RWPE2 (cell line): ENCODE data around the gene IL17RA.

Experiments used
- ATAC-seq: fragments of 200-7000 bp; cut with Tn5 transposase; 3 replicates; pipeline ENCODE4 v1.9.1; 2021; ENCODE audit warnings: low read depth
- DNase-seq: peaks from one replicate; pipeline ENCODE4 v3.0.0-alpha.2; 2020; ENCODE audit warnings: low spot score
- H3K27ac ChIP-seq: fragments of 450-650 bp; 2 replicates; pipeline ENCODE4 v1.5.1; 2017; ENCODE audit warnings: mild to moderate bottlenecking; ENCODE audit not compliant: poor library complexity, severe bottlenecking
- H3K27me3 ChIP-seq: fragments of 250-450 bp; sonication (Bioruptor Pico); 2 replicates; pipeline ENCODE4 v1.5.1; 2021; ENCODE audit warnings: mild to moderate bottlenecking, moderate library complexity; ENCODE audit not compliant: insufficient read depth, poor library complexity, severe bottlenecking
- H3K36me3 ChIP-seq: fragments of 250-450 bp; sonication (Bioruptor Pico); 2 replicates; pipeline ENCODE4 v1.5.1; 2020; ENCODE audit warnings: low read depth, mild to moderate bottlenecking, moderate library complexity
- H3K4me1 ChIP-seq: fragments of 250-450 bp; sonication (Bioruptor Pico); 2 replicates; pipeline ENCODE4 v1.5.1; 2021; ENCODE audit warnings: mild to moderate bottlenecking, moderate library complexity; ENCODE audit not compliant: insufficient read depth, poor library complexity, severe bottlenecking
- H3K4me3 ChIP-seq: fragments of 250-450 bp; sonication (Bioruptor Pico); 2 replicates; pipeline ENCODE4 v1.5.1; 2021; ENCODE audit warnings: mild to moderate bottlenecking, moderate library complexity; ENCODE audit not compliant: severe bottlenecking
- H3K9me3 ChIP-seq: fragments of 250-450 bp; sonication (Bioruptor Pico); 2 replicates; pipeline ENCODE4 v1.5.1; 2021; ENCODE audit warnings: mild to moderate bottlenecking, moderate library complexity; ENCODE audit not compliant: severe bottlenecking
- TF ChIP-seq, protein P1 (sequence below): fragments of 450-650 bp; IDR thresholded peaks from one replicate; pipeline ENCODE4 v1.5.1; 2017; ENCODE audit warnings: mild to moderate bottlenecking, moderate library complexity; ENCODE audit not compliant: poor library complexity, severe bottlenecking

IL17RA gene

DNA sequence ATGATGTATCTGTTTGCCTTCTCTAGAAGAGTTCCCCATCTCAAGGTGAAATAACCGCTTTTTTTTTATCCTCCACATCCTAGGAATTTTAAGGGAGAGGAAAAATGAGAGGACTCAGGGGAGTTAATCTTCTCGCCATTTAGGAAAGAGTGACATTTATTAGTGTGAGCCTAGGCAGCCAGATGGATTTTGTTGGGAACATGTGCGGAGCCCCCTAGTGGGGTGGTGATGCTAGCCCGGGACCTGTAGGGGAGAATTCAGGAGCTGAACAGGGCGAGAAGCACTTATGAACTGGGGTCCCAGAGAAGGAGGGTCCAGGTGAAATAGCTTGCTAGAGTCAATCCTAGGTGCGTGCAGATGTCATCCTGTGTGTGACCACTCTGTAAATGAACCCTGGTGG lies 10.7 kb downstream of the IL17RA start:
- H3K9me3 ChIP-seq = no peaks in the 10 kb centered on the region
- H3K36me3 ChIP-seq = peaks cover 26% of the 10 kb centered on the region
- H3K4me1 ChIP-seq = no peaks in the 10 kb centered on the region
- H3K4me3 ChIP-seq = no peak overlapping the region
- no peak for ATAC-seq
- H3K27ac ChIP-seq = no peak overlapping the region
- no peak for DNase-seq
- TF ChIP-seq, protein P1, sequence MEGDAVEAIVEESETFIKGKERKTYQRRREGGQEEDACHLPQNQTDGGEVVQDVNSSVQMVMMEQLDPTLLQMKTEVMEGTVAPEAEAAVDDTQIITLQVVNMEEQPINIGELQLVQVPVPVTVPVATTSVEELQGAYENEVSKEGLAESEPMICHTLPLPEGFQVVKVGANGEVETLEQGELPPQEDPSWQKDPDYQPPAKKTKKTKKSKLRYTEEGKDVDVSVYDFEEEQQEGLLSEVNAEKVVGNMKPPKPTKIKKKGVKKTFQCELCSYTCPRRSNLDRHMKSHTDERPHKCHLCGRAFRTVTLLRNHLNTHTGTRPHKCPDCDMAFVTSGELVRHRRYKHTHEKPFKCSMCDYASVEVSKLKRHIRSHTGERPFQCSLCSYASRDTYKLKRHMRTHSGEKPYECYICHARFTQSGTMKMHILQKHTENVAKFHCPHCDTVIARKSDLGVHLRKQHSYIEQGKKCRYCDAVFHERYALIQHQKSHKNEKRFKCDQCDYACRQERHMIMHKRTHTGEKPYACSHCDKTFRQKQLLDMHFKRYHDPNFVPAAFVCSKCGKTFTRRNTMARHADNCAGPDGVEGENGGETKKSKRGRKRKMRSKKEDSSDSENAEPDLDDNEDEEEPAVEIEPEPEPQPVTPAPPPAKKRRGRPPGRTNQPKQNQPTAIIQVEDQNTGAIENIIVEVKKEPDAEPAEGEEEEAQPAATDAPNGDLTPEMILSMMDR = peak; percentile 20
- no peaks in the 10 kb centered on the region for H3K27me3 ChIP-seq

DNA sequence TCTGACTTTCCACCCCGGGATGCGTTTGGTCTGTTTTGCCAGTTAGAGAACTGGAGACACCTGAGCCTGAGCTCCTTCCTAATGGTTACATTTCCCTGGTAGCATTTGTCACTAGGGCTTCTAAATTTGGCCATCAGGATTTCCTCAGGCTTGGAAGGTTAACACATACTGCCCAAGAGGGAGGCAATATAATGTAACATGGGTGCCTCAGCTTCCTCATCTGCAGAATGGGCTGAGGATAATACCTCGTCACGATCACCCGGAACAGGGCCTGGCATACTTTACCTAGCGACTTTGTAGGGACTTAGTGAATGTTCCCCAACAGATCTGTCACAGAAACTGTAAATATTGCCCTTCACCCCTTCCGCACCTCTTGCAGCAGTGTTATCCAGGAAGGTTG lies 11.3 kb downstream of the IL17RA start:
- DNase-seq (no peak), ATAC-seq (no peak)
- TF ChIP-seq, protein P1 = no peak
- H3K27ac ChIP-seq = no peak overlapping the region
- peaks cover 29% of the 10 kb centered on the region for H3K36me3 ChIP-seq
- H3K9me3 ChIP-seq = no peaks in the 10 kb centered on the region
- H3K27me3 ChIP-seq = no peaks in the 10 kb centered on the region
- no peaks in the 10 kb centered on the region for H3K4me1 ChIP-seq
- H3K4me3 ChIP-seq = no peak overlapping the region

DNA sequence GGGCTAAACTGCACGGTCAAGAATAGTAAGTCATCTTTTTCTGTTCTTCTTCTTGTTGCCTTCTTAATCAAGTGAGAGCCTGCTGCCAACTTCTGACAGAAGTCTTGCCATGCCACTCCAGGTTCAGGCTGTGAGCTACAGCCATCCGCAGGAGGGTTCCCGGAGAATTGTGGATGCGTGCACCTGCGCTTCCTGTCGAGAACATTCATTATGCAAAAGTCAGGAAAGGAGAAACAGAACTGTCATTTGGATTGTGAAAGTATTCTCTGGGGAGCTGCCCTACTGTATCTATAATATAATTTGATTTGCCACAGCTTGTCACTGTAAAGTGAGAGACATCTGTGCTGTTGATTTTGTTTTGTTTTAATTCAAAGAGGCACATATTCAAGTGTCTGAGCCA lies 12.3 kb downstream of the IL17RA start:
- TF ChIP-seq, protein P1 = no peak
- Histone ChIP-seq H3K9me3 (no peaks in the 10 kb centered on the region), H3K36me3 (peaks cover 31% of the 10 kb centered on the region), H3K4me3 (no peak overlapping the region), H3K4me1 (no peaks in the 10 kb centered on the region), H3K27me3 (no peaks in the 10 kb centered on the region), H3K27ac (no peak overlapping the region)
- ATAC-seq (no peak), DNase-seq (peak; percentile 26)

DNA sequence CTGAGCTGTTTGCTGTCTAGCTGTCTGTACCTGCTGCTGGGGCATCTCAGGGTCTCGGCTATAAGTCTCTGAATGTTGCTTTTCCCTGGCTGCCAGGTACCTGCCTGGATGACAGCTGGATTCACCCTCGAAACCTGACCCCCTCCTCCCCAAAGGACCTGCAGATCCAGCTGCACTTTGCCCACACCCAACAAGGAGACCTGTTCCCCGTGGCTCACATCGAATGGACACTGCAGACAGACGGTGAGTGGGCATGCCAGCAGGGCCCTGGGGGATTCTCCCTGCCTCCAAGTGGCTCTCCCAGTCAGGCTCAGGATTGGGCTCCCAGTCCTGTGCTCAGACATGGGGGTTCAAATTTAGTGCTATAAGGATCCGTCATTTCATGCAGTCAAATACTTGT lies 12.9 kb downstream of the IL17RA start:
- no peaks in the 10 kb centered on the region for H3K9me3 ChIP-seq
- DNase-seq (peak; percentile 9), ATAC-seq (no peak)
- TF ChIP-seq, protein P1 = no peak
- peaks cover 38% of the 10 kb centered on the region for H3K36me3 ChIP-seq
- no peak overlapping the region for H3K4me3 ChIP-seq
- H3K27me3 ChIP-seq = no peaks in the 10 kb centered on the region
- no peaks in the 10 kb centered on the region for H3K4me1 ChIP-seq
- H3K27ac ChIP-seq = no peak overlapping the region

DNA sequence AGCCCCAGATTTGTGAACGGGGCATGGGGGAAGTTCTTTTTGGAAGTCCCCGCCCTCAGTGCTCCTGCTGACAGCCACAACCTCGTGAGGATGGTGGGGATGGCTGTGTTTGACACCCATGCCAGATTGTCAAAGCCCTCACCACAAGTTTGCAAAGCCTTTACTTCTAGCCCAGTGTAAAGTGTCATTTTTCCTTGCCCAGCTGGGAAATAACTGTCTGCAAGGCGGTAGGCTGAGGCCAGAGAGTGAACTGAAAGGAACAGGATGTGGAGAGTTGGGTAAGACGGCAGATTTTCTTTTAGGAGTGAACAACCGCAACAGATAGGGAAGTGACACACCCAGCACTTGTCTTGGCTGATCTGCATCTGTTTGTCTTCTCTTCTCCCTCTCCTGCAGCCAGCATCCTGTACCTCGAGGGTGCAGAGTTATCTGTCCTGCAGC lies 13.6 kb downstream of the IL17RA start:
- no peaks in the 10 kb centered on the region for H3K9me3 ChIP-seq
- H3K36me3 ChIP-seq = peaks cover 42% of the 10 kb centered on the region
- no peak overlapping the region for H3K4me3 ChIP-seq
- no peak for ATAC-seq
- H3K27ac ChIP-seq = no peak overlapping the region
- TF ChIP-seq, protein P1 = no peak
- H3K4me1 ChIP-seq = no peaks in the 10 kb centered on the region
- no peaks in the 10 kb centered on the region for H3K27me3 ChIP-seq
- no peak for DNase-seq
